ENCODE measurements around the gene PARD6B. TPM values are rescaled to one million over a fixed set of nuclear protein-coding genes. Genes with fewer than 3 reads are reported as not detected.

The PARD6B gene
- total RNA-seq, 1 donor from 2014 or later, result 32.5 TPM

- Histone ChIP-seq H3K4me1 (no peaks in the 10 kb centered on the region), H3K4me3 (no peak overlapping the region), H3K36me3 (no peaks in the 10 kb centered on the region), H3K27me3 (ENCODE audit: low read depth) (no peaks in the 10 kb centered on the region), H3K9me3 (no peaks in the 10 kb centered on the region), H3K27ac (no peak overlapping the region)
- ATAC-seq, result no peak
- intact Hi-C loops (cut with DNase I), result no loop called here
- no peak for TF ChIP-seq CTCF (IDR thresholded peaks at IDR 0.05)
- peak; percentile 31 for DNase-seq
These were observed 52.5 kb downstream of the PARD6B start for GRCh38 chr20:50783903-50784302.

DNA sequence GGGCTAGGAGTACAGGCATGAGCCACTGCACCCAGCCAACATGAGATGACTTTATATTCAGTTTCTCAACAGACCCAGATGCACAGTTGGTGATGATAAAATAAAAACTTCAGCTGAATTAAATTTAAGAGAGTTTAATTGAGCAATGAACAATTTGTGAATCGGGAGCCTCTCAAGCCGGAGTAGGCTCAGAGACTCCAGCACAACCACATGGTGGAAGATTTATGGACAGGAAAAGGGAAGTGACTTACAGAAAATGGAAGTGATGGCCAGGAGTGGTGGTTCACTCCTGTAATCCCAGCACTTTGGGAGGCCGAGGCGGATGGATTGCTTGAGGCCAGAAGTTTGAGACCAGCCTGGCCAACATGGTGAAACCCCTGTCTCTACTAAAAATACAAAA, 53.1 kb downstream of the PARD6B start:
- Histone ChIP-seq H3K9me3 (no peaks in the 10 kb centered on the region), H3K4me1 (no peaks in the 10 kb centered on the region), H3K4me3 (no peak overlapping the region), H3K27me3 (ENCODE audit: low read depth) (no peaks in the 10 kb centered on the region), H3K36me3 (no peaks in the 10 kb centered on the region), H3K27ac (no peak overlapping the region)
- DNase-seq, result peak; percentile 10
- no peak for ATAC-seq
- TF ChIP-seq CTCF (IDR thresholded peaks at IDR 0.05), result no peak
- intact Hi-C loops (cut with DNase I), result no loop called here

GRCh38 chr20:50786703-50787102, 55.3 kb downstream of the PARD6B start:
- Histone ChIP-seq H3K4me3 (no peak overlapping the region), H3K4me1 (peaks cover 13% of the 10 kb centered on the region), H3K9me3 (no peaks in the 10 kb centered on the region), H3K27me3 (ENCODE audit: low read depth) (no peaks in the 10 kb centered on the region), H3K27ac (no peak overlapping the region), H3K36me3 (no peaks in the 10 kb centered on the region)
- TF ChIP-seq CTCF (IDR thresholded peaks at IDR 0.05), result no peak
- ATAC-seq (no peak), DNase-seq (peak; percentile 14)
- intact Hi-C loops (cut with DNase I), result no loop called here

DNA sequence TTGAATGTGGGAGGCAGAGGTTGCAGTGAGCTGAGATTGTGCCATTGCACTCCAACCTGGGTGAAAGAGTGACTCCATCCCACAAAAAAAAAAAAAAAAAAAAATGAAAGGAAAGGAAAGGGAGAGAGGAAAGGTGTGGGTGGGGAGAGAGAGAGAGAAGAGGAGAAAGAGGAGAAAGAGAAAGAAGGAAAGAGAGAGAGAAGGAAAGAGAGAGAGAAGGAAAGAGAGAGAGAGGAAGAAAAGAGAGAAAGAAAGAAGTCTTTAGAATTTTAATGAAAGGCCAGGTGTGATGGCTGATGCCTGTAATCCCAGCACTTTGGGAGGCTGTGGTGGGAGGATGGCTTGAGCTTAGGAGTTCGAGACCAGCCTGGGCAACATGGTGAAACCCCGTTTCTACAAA, 55.8 kb downstream of the PARD6B start:
- no peaks in the 10 kb centered on the region for H3K9me3 ChIP-seq
- intact Hi-C loops (cut with DNase I), result no loop called here
- DNase-seq, result no peak

DNA sequence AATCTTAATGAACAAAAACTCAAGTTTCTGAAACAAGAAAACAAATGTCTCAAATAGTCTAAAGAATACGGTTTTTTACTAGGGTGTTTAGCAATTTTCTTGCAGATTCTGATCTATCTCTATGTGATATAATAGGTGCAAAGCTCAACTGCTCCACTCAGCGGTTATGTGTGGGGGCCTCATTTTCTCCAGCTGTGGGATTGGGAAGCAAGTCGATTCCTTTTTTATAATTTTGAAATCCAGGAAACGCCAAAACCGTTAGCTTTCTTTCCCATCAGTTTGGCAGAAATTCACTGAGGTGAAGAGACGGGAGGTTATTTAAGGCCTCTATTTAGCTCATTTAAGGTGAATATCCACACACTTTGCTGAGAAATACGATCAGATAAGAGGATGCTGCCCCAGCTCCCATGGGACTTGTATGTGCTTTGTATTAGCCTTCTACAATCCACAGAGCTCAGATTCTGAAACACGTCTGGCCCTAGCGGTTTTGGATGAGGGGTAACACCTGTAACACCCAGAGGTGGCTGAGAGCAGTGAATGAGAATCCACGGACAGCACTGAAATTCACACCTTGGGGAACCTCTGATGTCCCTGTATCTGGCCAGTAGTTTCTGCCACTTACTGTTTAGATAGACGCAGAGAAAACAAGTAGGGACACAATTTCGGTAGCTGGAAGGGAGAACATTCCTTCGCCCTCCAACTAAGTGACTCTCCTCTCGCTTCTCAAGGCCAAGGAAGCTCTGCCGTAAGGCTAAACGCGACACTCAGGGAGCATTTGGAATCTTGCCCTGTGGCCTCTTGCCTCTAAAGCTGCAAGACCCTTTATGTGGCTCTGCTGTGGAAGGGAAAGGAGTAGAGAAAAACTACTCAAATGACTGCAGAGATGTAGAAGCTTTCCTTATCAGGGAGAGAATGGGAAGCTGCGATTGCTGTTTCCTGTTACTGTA, 56.9 kb downstream of the PARD6B start:
- intact Hi-C loops (cut with DNase I), result no loop called here
- Histone ChIP-seq H3K9me3 (no peaks in the 10 kb centered on the region), H3K4me1 (peaks cover 13% of the 10 kb centered on the region), H3K27ac (peak overlapping the region; percentile 34), H3K4me3 (no peak overlapping the region), H3K36me3 (no peaks in the 10 kb centered on the region), H3K27me3 (ENCODE audit: low read depth) (no peaks in the 10 kb centered on the region)
- DNase-seq, result peak; percentile 31
- peak; percentile 24 for TF ChIP-seq CTCF (IDR thresholded peaks at IDR 0.05)
- peak in 1 of 2 donors; percentile 31 for ATAC-seq

More for the DNA sequence above, 55.8 kb downstream of the PARD6B start:
- Histone ChIP-seq H3K4me1 (peaks cover 13% of the 10 kb centered on the region), H3K27ac (no peak overlapping the region), H3K4me3 (no peak overlapping the region), H3K27me3 (ENCODE audit: low read depth) (no peaks in the 10 kb centered on the region), H3K36me3 (no peaks in the 10 kb centered on the region)
- TF ChIP-seq CTCF (IDR thresholded peaks at IDR 0.05), result no peak
- ATAC-seq, result no peak

All from lower lobe of right lung (tissue), 2 donors.